ENCODE data around the gene APRT. TPM values are rescaled to one million over a fixed set of nuclear protein-coding genes. Genes with fewer than 3 reads are reported as not detected.
A peak's percentile ranks its signal among the peaks of the same experiment; 100 is the strongest.

APRT gene
- total RNA-seq, 1 donor from 2014 or later: 301 TPM

GRCh38 chr16:88815227-88815626, 3.5 kb upstream of the APRT start:
- no peaks in the 10 kb centered on the region for H3K36me3 Mint-ChIP-seq (ENCODE audit: low read depth)
- no peak for DNase-seq (ENCODE audit: low spot score)
- H3K27ac Mint-ChIP-seq: no peak overlapping the region
- no peak overlapping the region for H3K4me3 Mint-ChIP-seq
- intact Hi-C loops (cut with micrococcal nuclease): no loop called here
- H3K4me1 Mint-ChIP-seq (ENCODE audit: low read depth): peaks cover 1% of the 10 kb centered on the region
- no peaks in the 10 kb centered on the region for H3K9me3 Mint-ChIP-seq
- no peaks in the 10 kb centered on the region for H3K27me3 Mint-ChIP-seq (ENCODE audit: insufficient read depth)

DNA sequence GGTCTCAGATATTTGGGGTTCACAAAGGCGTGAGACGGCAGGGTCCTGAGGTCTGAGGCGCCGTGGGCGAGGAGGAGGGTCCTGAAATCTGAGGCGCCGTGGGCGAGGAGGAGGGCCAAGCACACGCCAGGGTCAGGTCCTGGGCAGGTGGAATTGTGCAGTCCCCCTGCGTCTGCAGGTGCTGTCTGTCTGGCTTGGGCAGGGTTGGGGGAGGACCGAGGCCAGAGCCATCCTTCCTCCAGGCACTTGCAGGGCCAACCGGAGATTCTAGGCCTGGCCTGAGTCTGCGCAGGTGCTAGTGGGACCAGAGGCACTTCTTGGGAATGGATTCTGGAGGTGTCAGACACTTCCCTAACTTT, 2.4 kb upstream of the APRT start:
- Mint-ChIP-seq H3K4me3 (peak overlapping the region; percentile 33), H3K9me3 (no peaks in the 10 kb centered on the region), H3K4me1 (ENCODE audit: low read depth) (peaks cover 8% of the 10 kb centered on the region), H3K36me3 (ENCODE audit: low read depth) (peaks cover 4% of the 10 kb centered on the region), H3K27me3 (ENCODE audit: insufficient read depth) (no peaks in the 10 kb centered on the region), H3K27ac (no peak overlapping the region)
- intact Hi-C loops (cut with micrococcal nuclease): loop anchor here (5.0 kb wide), 1 partner anchor 748 kb away; the partner anchor contains the start of gene RPL13
- no peak for DNase-seq (ENCODE audit: low spot score)

- peak overlapping the region; percentile 34 for H3K27ac Mint-ChIP-seq
- H3K4me3 Mint-ChIP-seq: peak overlapping the region; percentile 33
- H3K9me3 Mint-ChIP-seq: no peaks in the 10 kb centered on the region
- no peak for DNase-seq (ENCODE audit: low spot score)
- peaks cover 7% of the 10 kb centered on the region for H3K36me3 Mint-ChIP-seq (ENCODE audit: low read depth)
- H3K4me1 Mint-ChIP-seq (ENCODE audit: low read depth): peaks cover 11% of the 10 kb centered on the region
- H3K27me3 Mint-ChIP-seq (ENCODE audit: insufficient read depth): no peaks in the 10 kb centered on the region
- intact Hi-C loops (cut with micrococcal nuclease): loop anchor here (2.0 to 5.0 kb wide), 2 partner anchors 69 to 749 kb away; partner anchors contain the start of gene RPL13
These were observed 1.8 kb upstream of the APRT start for GRCh38 chr16:88813269-88814143.

GRCh38 chr16:88812513-88813268, 963 bp upstream of the APRT start:
- peak overlapping the region; percentile 84 for H3K4me3 Mint-ChIP-seq
- H3K27ac Mint-ChIP-seq: peak overlapping the region; percentile 93
- no peak for DNase-seq (ENCODE audit: low spot score)
- H3K36me3 Mint-ChIP-seq (ENCODE audit: low read depth): peaks cover 11% of the 10 kb centered on the region
- H3K9me3 Mint-ChIP-seq: no peaks in the 10 kb centered on the region
- peaks cover 11% of the 10 kb centered on the region for H3K4me1 Mint-ChIP-seq (ENCODE audit: low read depth)
- intact Hi-C loops (cut with micrococcal nuclease): loop anchor here (1.0 to 5.0 kb wide), 7 partner anchors 45 to 750 kb away; partner anchors contain the start of genes CDH15, RPL13 and TRAPPC2L
- no peaks in the 10 kb centered on the region for H3K27me3 Mint-ChIP-seq (ENCODE audit: insufficient read depth)

GRCh38 chr16:88810912-88811768, 588 bp downstream of the APRT start:
- DNase-seq (ENCODE audit: low spot score): peak; percentile 65
- no peaks in the 10 kb centered on the region for H3K9me3 Mint-ChIP-seq
- H3K4me1 Mint-ChIP-seq (ENCODE audit: low read depth): peaks cover 11% of the 10 kb centered on the region
- peak overlapping the region; percentile 90 for H3K4me3 Mint-ChIP-seq
- intact Hi-C loops (cut with micrococcal nuclease): loop anchor here (1.0 to 5.0 kb wide), 3 partner anchors 8 to 751 kb away; partner anchors contain the start of genes CDT1 and RPL13
- H3K36me3 Mint-ChIP-seq (ENCODE audit: low read depth): peaks cover 13% of the 10 kb centered on the region
- no peaks in the 10 kb centered on the region for H3K27me3 Mint-ChIP-seq (ENCODE audit: insufficient read depth)
- peak overlapping the region; percentile 96 for H3K27ac Mint-ChIP-seq

DNA sequence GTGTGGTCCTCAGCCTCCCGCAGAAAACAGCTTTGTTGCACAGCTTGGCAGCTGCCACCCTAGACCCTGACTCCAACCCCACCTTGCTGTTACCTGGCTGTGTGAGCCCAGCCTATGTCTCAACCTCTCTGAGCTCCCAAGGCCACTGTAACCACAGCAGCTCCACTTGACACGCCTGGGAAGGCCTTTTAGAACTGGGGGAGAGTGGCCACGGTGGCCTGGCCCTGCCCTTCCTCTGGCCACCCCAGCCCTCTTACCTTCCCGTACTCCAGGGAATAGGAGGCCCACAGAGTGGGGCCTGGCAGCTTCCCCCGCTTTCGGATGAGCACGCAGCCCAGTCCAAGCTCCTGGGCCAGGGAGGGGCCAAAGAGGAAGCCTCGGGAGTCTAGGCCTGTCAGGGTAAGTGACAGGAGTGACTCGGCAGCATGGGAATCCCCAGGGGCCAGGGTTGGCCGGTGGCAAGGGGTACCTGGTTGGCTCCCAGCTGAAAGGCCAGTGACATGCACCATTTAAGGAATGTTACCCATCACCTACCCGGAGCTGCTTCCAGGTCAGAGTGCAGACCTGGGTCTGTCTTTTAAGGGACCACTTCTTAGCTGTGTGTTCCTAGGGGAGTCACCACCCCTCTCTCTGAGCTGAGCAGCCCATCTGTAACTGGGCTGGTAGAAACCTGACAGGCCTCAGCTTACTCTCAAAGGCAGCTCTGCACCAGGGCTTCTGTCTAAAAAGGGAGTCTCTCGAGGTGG, 1.4 kb downstream of the APRT start:
- H3K9me3 Mint-ChIP-seq: no peaks in the 10 kb centered on the region
- peaks cover 11% of the 10 kb centered on the region for H3K4me1 Mint-ChIP-seq (ENCODE audit: low read depth)
- peak overlapping the region; percentile 96 for H3K27ac Mint-ChIP-seq
- H3K4me3 Mint-ChIP-seq: peak overlapping the region; percentile 90
- intact Hi-C loops (cut with micrococcal nuclease): loop anchor here (2.0 to 5.0 kb wide), 2 partner anchors 28 to 752 kb away; partner anchors contain the start of gene RPL13
- H3K27me3 Mint-ChIP-seq (ENCODE audit: insufficient read depth): no peaks in the 10 kb centered on the region
- DNase-seq (ENCODE audit: low spot score): no peak
- H3K36me3 Mint-ChIP-seq (ENCODE audit: low read depth): peaks cover 13% of the 10 kb centered on the region

GRCh38 chr16:88809676-88810165, 2.0 kb downstream of the APRT start:
- Mint-ChIP-seq H3K36me3 (ENCODE audit: low read depth) (peaks cover 13% of the 10 kb centered on the region), H3K4me1 (ENCODE audit: low read depth) (peaks cover 11% of the 10 kb centered on the region), H3K9me3 (no peaks in the 10 kb centered on the region), H3K4me3 (peak overlapping the region; percentile 90), H3K27ac (peak overlapping the region; percentile 40), H3K27me3 (ENCODE audit: insufficient read depth) (no peaks in the 10 kb centered on the region)
- no peak for DNase-seq (ENCODE audit: low spot score)
- intact Hi-C loops (cut with micrococcal nuclease): loop anchor here (2.0 to 5.0 kb wide), 2 partner anchors 27 to 753 kb away; partner anchors contain the start of gene RPL13

DNA sequence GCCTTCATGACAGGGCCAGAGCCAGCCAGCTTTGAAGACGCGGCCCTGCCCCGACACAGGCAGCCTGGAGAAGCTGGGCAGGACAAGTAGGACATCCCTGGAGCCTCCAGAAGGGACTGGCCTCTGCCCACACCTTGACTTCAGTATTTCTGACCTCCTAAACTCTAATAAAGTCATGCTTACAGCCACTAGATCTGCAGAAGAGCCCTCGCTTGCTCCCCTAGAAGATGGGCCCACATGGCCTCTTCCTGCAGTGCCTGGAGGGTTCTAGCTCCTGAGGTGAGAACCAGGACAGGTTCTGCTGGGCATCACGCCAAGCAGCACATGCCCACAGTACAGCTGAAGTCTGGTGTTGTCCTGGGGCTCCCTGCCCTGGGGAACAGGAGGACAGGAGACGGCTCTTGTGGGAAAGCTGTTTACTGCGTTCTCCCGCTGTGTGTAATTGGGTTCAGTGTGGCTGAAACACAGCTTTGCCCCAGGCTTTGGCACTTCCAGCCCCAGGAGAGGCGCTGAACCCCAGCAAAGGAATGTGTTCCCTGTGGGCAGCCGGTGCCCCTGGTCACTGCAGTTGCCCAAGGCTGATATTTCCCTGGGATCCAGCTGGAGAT, 2.6 kb downstream of the APRT start:
- Mint-ChIP-seq H3K4me3 (peak overlapping the region; percentile 90), H3K9me3 (no peaks in the 10 kb centered on the region), H3K36me3 (ENCODE audit: low read depth) (peaks cover 13% of the 10 kb centered on the region), H3K27ac (peak overlapping the region; percentile 40), H3K27me3 (ENCODE audit: insufficient read depth) (no peaks in the 10 kb centered on the region), H3K4me1 (ENCODE audit: low read depth) (peaks cover 11% of the 10 kb centered on the region)
- intact Hi-C loops (cut with micrococcal nuclease): no loop called here
- no peak for DNase-seq (ENCODE audit: low spot score)

GRCh38 chr16:88807626-88808453, 3.9 kb downstream of the APRT start:
- Mint-ChIP-seq H3K4me3 (peak overlapping the region; percentile 58), H3K36me3 (ENCODE audit: low read depth) (peaks cover 13% of the 10 kb centered on the region)
- intact Hi-C loops (cut with micrococcal nuclease): no loop called here

DNA sequence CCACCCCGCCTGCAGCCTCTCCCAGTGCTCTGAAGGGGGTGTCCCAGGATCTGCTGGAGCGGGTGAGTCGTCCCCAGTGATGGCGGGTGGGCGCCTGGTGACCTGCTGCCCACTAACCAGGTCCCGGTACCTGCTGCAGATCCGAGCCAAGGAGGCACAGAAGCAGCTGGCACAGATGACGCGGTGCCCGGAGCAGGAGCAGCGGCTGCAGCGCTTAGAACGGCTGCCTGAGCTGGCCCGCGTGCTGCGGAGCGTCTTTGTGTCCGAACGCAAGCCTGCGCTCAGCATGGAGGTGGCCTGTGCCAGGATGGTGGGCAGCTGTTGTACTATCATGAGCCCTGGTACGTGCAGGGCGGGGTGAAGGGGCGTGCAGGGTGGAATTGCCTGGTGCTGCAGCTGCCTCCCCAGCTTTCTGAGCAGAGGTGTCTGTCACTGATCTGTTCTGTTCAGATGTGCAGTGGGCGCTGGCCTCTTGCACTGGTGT, 4.5 kb downstream of the APRT start:
- intact Hi-C loops (cut with micrococcal nuclease): no loop called here
- peak overlapping the region; percentile 37 for H3K4me3 Mint-ChIP-seq
- DNase-seq (ENCODE audit: low spot score): no peak
- no peaks in the 10 kb centered on the region for H3K9me3 Mint-ChIP-seq
- peaks cover 11% of the 10 kb centered on the region for H3K4me1 Mint-ChIP-seq (ENCODE audit: low read depth)
- H3K27ac Mint-ChIP-seq: no peak overlapping the region
- peaks cover 13% of the 10 kb centered on the region for H3K36me3 Mint-ChIP-seq (ENCODE audit: low read depth)
- H3K27me3 Mint-ChIP-seq (ENCODE audit: insufficient read depth): no peaks in the 10 kb centered on the region

More at GRCh38 chr16:88807626-88808453, 3.9 kb downstream of the APRT start:
- peak overlapping the region; percentile 23 for H3K27ac Mint-ChIP-seq
- H3K9me3 Mint-ChIP-seq: no peaks in the 10 kb centered on the region
- no peaks in the 10 kb centered on the region for H3K27me3 Mint-ChIP-seq (ENCODE audit: insufficient read depth)
- H3K4me1 Mint-ChIP-seq (ENCODE audit: low read depth): peaks cover 11% of the 10 kb centered on the region
- DNase-seq (ENCODE audit: low spot score): no peak
